Thymus (tissue), 11 donors: ENCODE measurements around the gene TAS2R8. TPM values are rescaled to one million over a fixed set of nuclear protein-coding genes. Genes with fewer than 3 reads are reported as not detected.

Source experiments
- DNase-seq, 9 donors: peaks; one replicate each; pipeline ENCODE4 v3.0.0-alpha.2; 2013; ENCODE audit warnings: low spot score in 9 of 9, low read depth in 6 of 9, missing footprints in 1 of 9
- H3K27ac ChIP-seq, 2 donors: one replicate each; pipeline ENCODE4 v1.5.1; 2013; ENCODE audit warnings: control low read depth in 1 of 2, low read depth in 1 of 2, low read length in 1 of 2, mild to moderate bottlenecking in 1 of 2, moderate library complexity in 1 of 2
- H3K27me3 ChIP-seq, 2 donors: one replicate each; pipeline ENCODE4 v1.5.1; 2013; ENCODE audit warnings: low read length in 1 of 2; ENCODE audit not compliant: control insufficient read depth in 2 of 2, insufficient read depth in 1 of 2
- H3K36me3 ChIP-seq, 2 donors: one replicate each; pipeline ENCODE4 v1.5.1; 2013; ENCODE audit warnings: low read length in 1 of 2, mild to moderate bottlenecking in 1 of 2, moderate library complexity in 1 of 2; ENCODE audit not compliant: control insufficient read depth in 2 of 2, insufficient read depth in 2 of 2
- H3K4me1 ChIP-seq, 2 donors: one replicate each; pipeline ENCODE4 v1.5.1; 2013; ENCODE audit warnings: low read length in 2 of 2; ENCODE audit not compliant: control insufficient read depth in 2 of 2, insufficient read depth in 2 of 2
- H3K4me3 ChIP-seq, 2 donors: one replicate each; pipeline ENCODE4 v1.5.1; 2013; ENCODE audit warnings: low read length in 2 of 2, control low read depth in 1 of 2, mild to moderate bottlenecking in 1 of 2
- H3K9me3 ChIP-seq, 2 donors: one replicate each; pipeline ENCODE4 v1.5.1; 2013; ENCODE audit warnings: low read length in 1 of 2, mild to moderate bottlenecking in 1 of 2; ENCODE audit not compliant: control insufficient read depth in 2 of 2, insufficient read depth in 1 of 2
- WGBS: extraction: QIAGEN DNeasy Blood & Tissue Kit; methylation state at CpG from one replicate; pipeline ENCODE4 v1.1.7; 2013; 5-methylcytosine and 5-hydroxymethylcytosine counted together
- polyA plus RNA-seq: library from polyadenylated mRNA; stranded (reverse); fragments of 200-250 nt; gene quantifications from one replicate; pipeline ENCODE4 v1.2.3, GENCODE V29; 2013
- total RNA-seq: library from RNA; stranded (reverse); fragments of 120-200 nt; gene quantifications from one replicate; pipeline ENCODE4 v1.2.4, GENCODE V29; 2013
- donor health status: healthy.

Gene TAS2R8
- total and polyA plus RNA-seq, 2 donors = not detected

- no peaks in the 10 kb centered on the region for H3K27me3 ChIP-seq
- no peak overlapping the region for H3K4me3 ChIP-seq
- DNase-seq = no peak
- no peaks in the 10 kb centered on the region for H3K4me1 ChIP-seq
- WGBS = 94% methylated on average over 2 of the region's 2 CpGs
- H3K36me3 ChIP-seq = no peaks in the 10 kb centered on the region
- H3K9me3 ChIP-seq = no peaks in the 10 kb centered on the region
- no peak overlapping the region for H3K27ac ChIP-seq
Measured at GRCh38 chr12:10779103-10779502, 28.0 kb downstream of the TAS2R8 start.

GRCh38 chr12:10771132-10771733 is 35.9 kb downstream of the TAS2R8 start:
- H3K27me3 ChIP-seq = no peaks in the 10 kb centered on the region

DNA sequence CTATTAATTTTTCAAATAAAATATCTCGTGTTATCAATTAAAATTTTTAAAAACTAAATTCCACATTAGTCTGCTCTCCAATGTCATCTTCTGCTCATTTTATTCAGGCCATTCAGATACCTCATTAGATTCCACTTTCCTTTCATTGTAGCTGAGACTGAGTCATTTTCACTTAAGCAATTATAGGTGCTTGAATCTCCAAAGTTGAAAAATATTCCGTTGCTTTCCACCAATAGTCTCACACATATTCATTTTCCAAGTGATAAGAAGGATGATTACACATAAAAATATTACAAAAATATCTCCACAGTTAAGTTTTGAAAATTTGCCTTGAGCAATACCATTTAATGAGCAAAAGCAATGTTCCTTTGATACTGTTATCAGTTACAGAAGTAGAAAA is 47.4 kb downstream of the TAS2R8 start:
- Histone ChIP-seq H3K9me3 (peaks cover 1 to 11% of the 10 kb centered on the region in 2 donors), H3K36me3 (no peaks in the 10 kb centered on the region), H3K27ac (no peak overlapping the region), H3K4me1 (no peaks in the 10 kb centered on the region), H3K4me3 (no peak overlapping the region), H3K27me3 (no peaks in the 10 kb centered on the region)
- WGBS = 90% methylated on average over 2 of the region's 2 CpGs
- no peak for DNase-seq

More at GRCh38 chr12:10771132-10771733, 35.9 kb downstream of the TAS2R8 start:
- Histone ChIP-seq H3K4me1 (no peaks in the 10 kb centered on the region), H3K36me3 (no peaks in the 10 kb centered on the region), H3K9me3 (no peaks in the 10 kb centered on the region), H3K4me3 (no peak overlapping the region), H3K27ac (no peak overlapping the region)
- 0% methylated on average over 1 of the region's 1 CpG for WGBS
- peak in 7 of 9 donors; percentile 6 to 47 (median 15) for DNase-seq

DNA sequence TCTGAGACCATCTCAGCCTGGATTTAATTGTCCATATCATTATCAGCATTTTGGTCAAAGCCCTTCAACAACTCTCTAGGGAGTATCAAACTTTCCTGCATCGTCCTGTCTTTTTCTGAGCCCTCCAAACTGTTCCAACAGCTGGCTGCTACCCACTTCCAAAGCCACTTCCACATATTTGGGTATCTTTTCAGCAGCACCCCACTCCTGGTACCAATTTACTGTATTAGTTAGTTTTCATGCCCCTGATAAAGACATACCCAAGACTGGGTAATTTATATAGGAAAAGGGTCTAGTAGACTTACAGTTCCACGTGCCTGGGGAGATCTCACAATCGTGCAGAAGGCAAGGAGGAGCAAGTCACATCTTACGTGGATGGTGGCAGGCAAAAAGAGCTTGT is 50.9 kb downstream of the TAS2R8 start:
- no peak for DNase-seq
- H3K27me3 ChIP-seq = no peaks in the 10 kb centered on the region
- 95% methylated on average over 4 of the region's 4 CpGs for whole genome bisulfite sequencing
- no peaks in the 10 kb centered on the region for H3K36me3 ChIP-seq
- no peaks in the 10 kb centered on the region for H3K4me1 ChIP-seq
- no peak overlapping the region for H3K27ac ChIP-seq
- H3K9me3 ChIP-seq = peaks cover 1 to 11% of the 10 kb centered on the region in 2 donors
- H3K4me3 ChIP-seq = no peak overlapping the region

Other genes with a start within 250 kb of the TAS2R8 start
- gene MAGOHB, start 193.7 kb downstream of the TAS2R8 start, total RNA-seq = 47.3 TPM
- 38.4 TPM for gene MAGOHB, start 193.7 kb downstream of the TAS2R8 start, polyA plus RNA-seq
- 0.33 TPM for gene STYK1, start 133.2 kb downstream of the TAS2R8 start, total RNA-seq
- gene STYK1, start 133.2 kb downstream of the TAS2R8 start, polyA plus RNA-seq = 0.62 TPM
- 36.6 TPM for gene YBX3, start 84.0 kb downstream of the TAS2R8 start, total RNA-seq
- gene YBX3, start 84.0 kb downstream of the TAS2R8 start, polyA plus RNA-seq = 446 TPM
- not detected for gene TAS2R7, start 4.7 kb downstream of the TAS2R8 start, total RNA-seq
- gene TAS2R7, start 4.7 kb downstream of the TAS2R8 start, polyA plus RNA-seq = not detected
- gene TAS2R9, start 2.9 kb upstream of the TAS2R8 start, total RNA-seq = not detected
- not detected for gene TAS2R9, start 2.9 kb upstream of the TAS2R8 start, polyA plus RNA-seq
- 0.47 TPM for gene TAS2R10, start 19.1 kb upstream of the TAS2R8 start, total RNA-seq
- gene TAS2R10, start 19.1 kb upstream of the TAS2R8 start, polyA plus RNA-seq = 0.21 TPM
- gene PRR4, start 42.2 kb upstream of the TAS2R8 start, total RNA-seq = 1.5 TPM
- 6.4 TPM for gene PRR4, start 42.2 kb upstream of the TAS2R8 start, polyA plus RNA-seq
- 18.7 TPM for gene PRH1, start 77.0 kb upstream of the TAS2R8 start, total RNA-seq
- 7.4 TPM for gene PRH1, start 77.0 kb upstream of the TAS2R8 start, polyA plus RNA-seq
- gene TAS2R13, start 102.3 kb upstream of the TAS2R8 start, total RNA-seq = 0.52 TPM
- 0.05 TPM for gene TAS2R13, start 102.3 kb upstream of the TAS2R8 start, polyA plus RNA-seq
- gene PRH2, start 122.0 kb upstream of the TAS2R8 start, total RNA-seq = 0.80 TPM
- gene PRH2, start 122.0 kb upstream of the TAS2R8 start, polyA plus RNA-seq = 1.1 TPM
- gene TAS2R14, start 132.0 kb upstream of the TAS2R8 start, total RNA-seq = 1.0 TPM
- gene TAS2R14, start 132.0 kb upstream of the TAS2R8 start, polyA plus RNA-seq = 5.3 TPM
- 0.47 TPM for gene TAS2R50, start 179.6 kb upstream of the TAS2R8 start, total RNA-seq
- gene TAS2R50, start 179.6 kb upstream of the TAS2R8 start, polyA plus RNA-seq = not detected
- gene TAS2R20, start 191.0 kb upstream of the TAS2R8 start, total RNA-seq = 0.76 TPM
- 0.30 TPM for gene TAS2R20, start 191.0 kb upstream of the TAS2R8 start, polyA plus RNA-seq
- 2.0 TPM for gene TAS2R19, start 215.3 kb upstream of the TAS2R8 start, total RNA-seq
- 1.6 TPM for gene TAS2R19, start 215.3 kb upstream of the TAS2R8 start, polyA plus RNA-seq
- gene TAS2R31, start 224.1 kb upstream of the TAS2R8 start, total RNA-seq = 2.0 TPM
- 0.75 TPM for gene TAS2R31, start 224.1 kb upstream of the TAS2R8 start, polyA plus RNA-seq